ENCODE data around the gene CAPN15.

The CAPN15 gene

GRCh38 chr16:507996-508395 lies 19.5 kb upstream of the CAPN15 start:
- DNase-seq: no peak

- DNase-seq: peak; percentile 26
These were observed 18.4 kb upstream of the CAPN15 start for GRCh38 chr16:508884-509736.

GRCh38 chr16:510066-510825 lies 17.3 kb upstream of the CAPN15 start:
- no peak for DNase-seq

- DNase-seq: no peak
These were observed 14.7 kb upstream of the CAPN15 start for GRCh38 chr16:512802-513201.

- DNase-seq: no peak
These were observed 13.6 kb upstream of the CAPN15 start for GRCh38 chr16:513950-514349.

GRCh38 chr16:515175-515938 lies 12.2 kb upstream of the CAPN15 start:
- no peak for DNase-seq

DNA sequence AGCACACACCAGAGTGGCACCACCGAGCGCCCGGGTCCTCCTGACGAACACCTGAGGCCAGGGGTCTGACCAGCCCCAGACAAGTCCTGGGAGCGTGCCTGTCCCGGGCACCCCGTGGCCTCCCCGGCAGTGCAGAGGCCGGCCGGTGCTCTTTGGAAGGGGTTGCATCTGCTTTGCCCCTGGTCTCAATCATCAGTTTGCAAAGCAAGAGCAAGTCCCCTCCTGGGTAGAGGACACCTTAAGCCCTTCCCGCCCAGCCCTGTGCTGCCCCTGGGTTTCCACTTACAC lies 11.6 kb upstream of the CAPN15 start:
- DNase-seq: no peak

DNA sequence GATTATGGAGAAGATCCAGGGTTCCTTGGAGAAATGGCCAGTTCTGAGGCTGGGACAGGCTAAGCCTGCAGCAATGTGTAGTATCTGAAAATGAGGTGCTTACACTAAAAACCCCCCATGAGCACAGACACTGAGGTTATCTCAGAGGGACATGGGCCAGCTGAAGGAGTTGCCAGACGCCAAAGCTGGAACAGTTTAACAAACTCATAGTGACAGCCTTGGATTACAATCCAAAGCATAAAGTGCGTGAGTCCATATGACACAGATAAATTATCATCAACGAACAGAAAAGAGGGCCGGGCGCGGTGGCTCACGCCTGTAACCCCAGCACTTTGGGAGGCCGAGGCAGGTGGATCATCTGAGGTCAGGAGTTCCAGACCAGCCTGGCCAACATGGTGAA lies 11.2 kb upstream of the CAPN15 start:
- DNase-seq: no peak

- DNase-seq: no peak
These were observed 8.7 kb upstream of the CAPN15 start for GRCh38 chr16:518858-519257.

- no peak for DNase-seq
These were observed 8.1 kb upstream of the CAPN15 start for GRCh38 chr16:519425-519824.

- no peak for DNase-seq
These were observed 7.4 kb upstream of the CAPN15 start for GRCh38 chr16:519841-520687.

- no peak for DNase-seq
These were observed 6.7 kb upstream of the CAPN15 start for GRCh38 chr16:520847-521246.

GRCh38 chr16:521381-522210 lies 5.9 kb upstream of the CAPN15 start:
- no peak for DNase-seq

GRCh38 chr16:522320-523096 lies 5.0 kb upstream of the CAPN15 start:
- DNase-seq: no peak

DNA sequence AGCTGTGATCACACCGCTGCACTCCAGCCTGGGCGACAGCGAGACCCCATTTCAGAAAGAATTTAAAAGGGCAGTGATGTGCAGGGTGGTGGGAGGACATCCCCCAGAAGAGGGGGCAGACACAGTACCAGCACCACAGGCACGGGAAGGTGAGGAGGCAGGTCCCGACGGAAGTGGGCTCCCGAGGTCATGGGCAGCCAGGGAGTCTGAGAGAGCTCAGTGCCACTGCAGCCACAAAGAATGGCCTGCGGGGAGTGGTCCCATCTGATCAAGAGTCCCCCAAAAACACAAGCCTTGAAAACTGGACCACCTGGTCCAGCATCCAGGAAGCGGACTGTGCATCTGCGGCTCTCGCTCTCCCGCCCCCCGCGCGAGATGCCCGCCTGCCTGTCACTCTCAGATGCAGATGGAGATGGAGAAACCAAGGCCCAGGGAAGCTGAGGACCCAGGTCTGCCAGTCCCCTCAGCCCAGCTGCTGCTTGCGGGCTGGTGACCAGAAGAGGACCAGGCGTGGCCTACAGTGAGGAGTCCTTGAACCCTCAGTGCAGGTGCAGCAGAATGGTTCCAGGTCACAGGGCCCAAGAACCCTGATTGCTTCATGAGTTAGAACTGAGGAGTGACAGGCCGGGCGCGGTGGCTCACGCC lies 4.3 kb upstream of the CAPN15 start:
- DNase-seq: no peak

GRCh38 chr16:524274-525040 lies 3.1 kb upstream of the CAPN15 start:
- DNase-seq: no peak

GRCh38 chr16:525123-525519 lies 2.4 kb upstream of the CAPN15 start:
- DNase-seq: no peak

DNA sequence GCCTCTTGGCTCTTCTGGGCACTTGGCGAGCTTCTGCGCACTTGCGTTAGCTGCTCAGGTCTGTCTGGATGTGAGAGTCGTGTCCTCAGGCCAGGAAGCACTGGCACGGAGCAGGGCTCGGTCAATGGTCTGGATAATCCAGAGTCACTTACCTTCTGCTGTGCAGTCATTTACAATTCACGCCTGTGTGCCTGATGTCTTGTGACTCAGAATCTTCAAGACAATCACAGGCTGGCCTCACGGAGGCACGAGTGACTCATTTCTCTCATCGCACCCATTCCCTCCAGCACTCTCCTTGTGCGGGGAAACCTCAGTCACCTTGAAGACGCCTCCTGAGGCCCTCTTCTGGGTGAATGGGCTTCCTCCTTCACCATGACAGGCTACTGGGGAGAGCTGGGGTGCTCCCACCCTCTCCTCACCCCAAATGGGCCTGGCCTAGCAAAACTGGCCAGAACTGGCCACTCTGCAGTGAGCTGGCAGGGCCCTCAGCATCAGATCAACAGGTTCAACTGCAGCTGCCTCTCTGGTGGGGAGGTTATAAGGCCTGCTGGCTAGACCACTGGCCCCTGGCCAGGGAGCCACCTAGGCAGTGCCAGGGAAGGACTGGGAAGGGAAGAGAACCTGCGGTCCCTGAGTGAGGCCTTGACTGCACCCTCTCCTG lies 1.9 kb upstream of the CAPN15 start:
- no peak for DNase-seq
